A549 (cell line): Measurements from ENCODE around the gene ZNF816. TPM values are rescaled to one million over a fixed set of nuclear protein-coding genes. Genes with fewer than 3 reads are reported as not detected.

Source experiments
- ATAC-seq, 2 experiments: fragments of 200-7000 bp in 1 of 2; fragments of >200 bp in 1 of 2; cut with Nextera tagmentation in 1 of 2; cut with Tn5 transposase in 1 of 2; 3 replicates each; pipeline versions ENCODE4 v1.8.0 to v1.9.1; 2018 to 2020; ENCODE audit warnings: mild to moderate bottlenecking in 1 of 2, moderate library complexity in 1 of 2
- CTCF ChIA-PET: fragments of 300-600 bp; sonication (Branson Sonifier 250); formaldehyde crosslinking; extraction: SDS; loops from one replicate; lab custom pipeline; 2021; ENCODE audit warnings: antibody characterized with exemption, inconsistent platforms; lab: Yijun Ruan, JAX
- POLR2A ChIA-PET: fragments of 350-600 bp; formaldehyde crosslinking; extraction: SDS; loops from one replicate; lab custom pipeline; 2021; ENCODE audit warnings: antibody characterized with exemption, inconsistent platforms; lab: Yijun Ruan, JAX
- DNase-seq, 2 experiments: peaks; one replicate each; pipeline versions ENCODE4 v3.0.0 to v3.0.0-alpha.2; 2011 to 2016; ENCODE audit warnings: low read depth in 1 of 2, low spot score in 1 of 2
- FAIRE-seq: peaks from 2 replicates; lab custom pipeline; 2011; peaks lifted over from hg19 to GRCh38; lab: Jason Lieb, UNC
- H3K27ac ChIP-seq, 2 experiments: fragments of >200 bp; sonication (Bioruptor Twin); formaldehyde crosslinking; 3 replicates each; pipeline ENCODE4 v1.5.1; 2016 to 2017
- H3K4me1 ChIP-seq: fragments of >200 bp; sonication (Bioruptor Twin); formaldehyde crosslinking; 3 replicates; pipeline ENCODE4 v1.6.1; 2016
- H3K4me2 ChIP-seq: fragments of >200 bp; sonication (Bioruptor Twin); formaldehyde crosslinking; 3 replicates; pipeline ENCODE4 v1.6.1; 2016
- H3K4me3 ChIP-seq: fragments of >200 bp; sonication (Bioruptor Twin); formaldehyde crosslinking; 3 replicates; pipeline ENCODE4 v1.5.1; 2016
- H3K9me3 ChIP-seq: fragments of >200 bp; sonication (Bioruptor Twin); formaldehyde crosslinking; 3 replicates; pipeline ENCODE4 v1.6.1; 2016
- CBX8 ChIP-seq: fragments of 200-600 bp; sonication (generic); IDR thresholded peaks from 2 replicates; pipeline ENCODE4 v1.6.1; 2016
- CHD2 ChIP-seq: fragments of 150-350 bp; IDR thresholded peaks from 2 replicates; pipeline ENCODE4 v1.6.1; 2014; ENCODE audit warnings: low read length; ENCODE audit not compliant: partially characterized antibody
- EHF ChIP-seq: fragments of 250-450 bp; sonication (Bioruptor Pico); IDR thresholded peaks from 2 replicates; pipeline ENCODE4 v1.5.0; 2020; ENCODE audit warnings: mild to moderate bottlenecking
- ESRRA ChIP-seq: fragments of 150-350 bp; IDR thresholded peaks from 2 replicates; pipeline ENCODE4 v1.6.1; 2014; ENCODE audit warnings: mild to moderate bottlenecking, low read length, borderline replicate concordance
- FOSB ChIP-seq: fragments of 250-450 bp; sonication (Bioruptor Pico); IDR thresholded peaks from 2 replicates; pipeline ENCODE4 v1.5.0; 2020; ENCODE audit warnings: mild to moderate bottlenecking, moderate library complexity
- HOXB13 ChIP-seq: fragments of 250-450 bp; sonication (Bioruptor Pico); IDR thresholded peaks from 2 replicates; pipeline ENCODE4 v1.5.0; 2020; ENCODE audit warnings: low read depth, mild to moderate bottlenecking, moderate library complexity
- HOXB5 ChIP-seq: fragments of 250-450 bp; sonication (Bioruptor Pico); IDR thresholded peaks from 2 replicates; pipeline ENCODE4 v1.5.0; 2020; ENCODE audit warnings: mild to moderate bottlenecking, moderate library complexity
- NPAS2 ChIP-seq: fragments of 250-450 bp; sonication (Bioruptor Pico); IDR thresholded peaks from 2 replicates; pipeline ENCODE4 v1.8.0; 2022; ENCODE audit warnings: mild to moderate bottlenecking, moderate library complexity, borderline replicate concordance
- POLR2A ChIP-seq: IDR thresholded peaks from 2 replicates; pipeline ENCODE4 v1.6.1; 2012; ENCODE audit warnings: mild to moderate bottlenecking, low read length
- RAD21 ChIP-seq, 2 experiments: fragments of >200 bp in 1 of 2; sonication (Bioruptor Twin) in 1 of 2; formaldehyde crosslinking in 1 of 2; IDR thresholded peaks in 1 of 2; conservative IDR thresholded peaks in 1 of 2; 2 replicates in 1 of 2; 3 replicates in 1 of 2; pipeline ENCODE4 v1.6.1; 2012 to 2018; ENCODE audit warnings: inconsistent platforms in 1 of 2
- RNF2 ChIP-seq: fragments of 200-600 bp; sonication (generic); IDR thresholded peaks from 2 replicates; pipeline ENCODE4 v1.6.1; 2016; ENCODE audit warnings: low read depth, mild to moderate bottlenecking, antibody characterized with exemption, moderate library complexity, borderline replicate concordance
- SREBF2 ChIP-seq: fragments of 450-650 bp; IDR thresholded peaks from 2 replicates; pipeline ENCODE4 v1.6.1; 2014; ENCODE audit warnings: mild to moderate bottlenecking, moderate library complexity
- TFCP2L1 ChIP-seq: fragments of 250-450 bp; sonication (Bioruptor Pico); IDR thresholded peaks from 2 replicates; pipeline ENCODE4 v1.5.0; 2021; ENCODE audit warnings: mild to moderate bottlenecking
- TP53 ChIP-seq: fragments of 250-450 bp; sonication (Bioruptor Pico); IDR thresholded peaks from 2 replicates; pipeline ENCODE4 v1.5.0; 2021; ENCODE audit warnings: mild to moderate bottlenecking, moderate library complexity
- ZC3H11A ChIP-seq: fragments of 450-650 bp; IDR thresholded peaks from 2 replicates; pipeline ENCODE4 v1.6.1; 2014; ENCODE audit warnings: antibody characterized with exemption, mild to moderate bottlenecking
- WGBS: methylation state at CpG from one replicate; pipeline ENCODE4 v1.1.6; 2017; ENCODE audit errors: missing lambda C conversion rate; 5-methylcytosine and 5-hydroxymethylcytosine counted together
- polyA plus RNA-seq, 4 experiments: library from polyadenylated mRNA; depleted of rRNA in 3 of 4; stranded (reverse); fragments of >200 nt; fragmentation: RNase III in 1 of 4; extraction: RNeasy Plus Mini Kit Qiagen cat#74134 plus additional on column Dnase treatment in 1 of 4; gene quantifications; 2 replicates in 3 of 4; 3 replicates in 1 of 4; pipeline ENCODE4 v1.2.3, GENCODE V29; 2011 to 2017
- TF ChIP-seq, protein P1 (sequence below): fragments of 150-350 bp; IDR thresholded peaks from 2 replicates; pipeline ENCODE4 v1.6.1; 2014; ENCODE audit warnings: low read depth, mild to moderate bottlenecking, low read length
- TF ChIP-seq, protein P2 (sequence below): fragments of 250-450 bp; sonication (Bioruptor Pico); IDR thresholded peaks from 2 replicates; pipeline ENCODE4 v1.5.0; 2021; ENCODE audit warnings: mild to moderate bottlenecking, moderate library complexity, borderline replicate concordance
- TF ChIP-seq, protein P3 (sequence below): IDR thresholded peaks from 2 replicates; pipeline ENCODE4 v1.6.1; 2012
- TF ChIP-seq, protein P4 (sequence below): fragments of 250-450 bp; sonication (Bioruptor Pico); IDR thresholded peaks from 2 replicates; pipeline ENCODE4 v1.5.0; 2020; ENCODE audit warnings: low read depth, mild to moderate bottlenecking, moderate library complexity

Gene ZNF816
- polyA plus RNA-seq, 2 of the 4 experiments (the other 2 are of a cell fraction), result 0.05 to 0.09 TPM

DNA sequence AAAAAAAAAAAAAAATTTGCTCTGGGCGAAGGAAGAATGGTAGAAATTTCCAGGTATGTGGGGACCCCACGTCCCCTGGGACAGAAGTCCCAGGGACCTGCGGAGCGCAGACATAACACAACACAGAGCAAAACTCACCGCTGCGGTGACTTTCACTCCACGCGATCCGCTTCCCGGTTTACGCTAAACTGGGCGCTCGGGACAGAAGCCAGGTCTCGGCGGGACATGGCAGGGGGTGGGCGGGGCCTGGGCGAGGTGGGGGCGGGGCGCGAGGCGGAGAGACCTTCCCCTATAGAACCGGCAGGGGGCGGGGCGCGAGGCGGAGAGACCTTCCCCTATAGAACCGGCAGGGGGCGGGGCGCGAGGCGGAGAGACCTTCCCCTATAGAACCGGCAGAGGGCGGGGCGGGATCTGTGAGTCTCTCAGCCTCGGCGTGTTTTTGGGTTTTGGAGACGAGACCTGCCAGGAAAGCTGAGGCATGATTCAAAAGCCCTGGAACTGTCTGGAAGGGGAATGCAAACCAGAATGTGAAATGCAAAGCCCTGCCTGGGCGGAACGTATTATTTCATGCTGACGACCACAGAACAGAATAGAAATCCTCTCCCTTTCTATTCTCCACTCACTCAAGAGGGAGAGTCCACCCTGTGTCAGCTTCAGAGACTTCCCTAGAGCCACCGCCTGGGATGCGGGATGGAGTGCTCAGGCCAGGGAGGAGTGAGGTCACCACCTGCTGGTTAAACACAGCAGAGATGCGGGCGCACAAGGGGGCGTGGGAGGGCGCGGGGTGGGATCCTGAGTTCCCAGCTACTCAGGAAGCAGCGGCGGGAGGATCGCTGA, 30.9 kb upstream of the ZNF816 start:
- FAIRE-seq (no peak), DNase-seq (peak in 1 of 2 experiments; percentile 13), ATAC-seq (no peak)
- no peaks in the 10 kb centered on the region for H3K4me1 ChIP-seq
- CTCF ChIA-PET, result no interaction called here
- WGBS, result 50% methylated on average over 29 of the region's 50 CpGs
- H3K9me3 ChIP-seq, result peaks cover 74% of the 10 kb centered on the region
- H3K4me3 ChIP-seq, result no peak overlapping the region
- POLR2A ChIA-PET, result no interaction called here
- H3K4me2 ChIP-seq, result no peak overlapping the region
- H3K27ac ChIP-seq, result no peak overlapping the region
- no peak for TF ChIP-seq HOXB13
- no peak for TF ChIP-seq EHF
- TF ChIP-seq, protein P1, sequence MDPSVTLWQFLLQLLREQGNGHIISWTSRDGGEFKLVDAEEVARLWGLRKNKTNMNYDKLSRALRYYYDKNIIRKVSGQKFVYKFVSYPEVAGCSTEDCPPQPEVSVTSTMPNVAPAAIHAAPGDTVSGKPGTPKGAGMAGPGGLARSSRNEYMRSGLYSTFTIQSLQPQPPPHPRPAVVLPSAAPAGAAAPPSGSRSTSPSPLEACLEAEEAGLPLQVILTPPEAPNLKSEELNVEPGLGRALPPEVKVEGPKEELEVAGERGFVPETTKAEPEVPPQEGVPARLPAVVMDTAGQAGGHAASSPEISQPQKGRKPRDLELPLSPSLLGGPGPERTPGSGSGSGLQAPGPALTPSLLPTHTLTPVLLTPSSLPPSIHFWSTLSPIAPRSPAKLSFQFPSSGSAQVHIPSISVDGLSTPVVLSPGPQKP, result no peak
- TF ChIP-seq, protein P2, sequence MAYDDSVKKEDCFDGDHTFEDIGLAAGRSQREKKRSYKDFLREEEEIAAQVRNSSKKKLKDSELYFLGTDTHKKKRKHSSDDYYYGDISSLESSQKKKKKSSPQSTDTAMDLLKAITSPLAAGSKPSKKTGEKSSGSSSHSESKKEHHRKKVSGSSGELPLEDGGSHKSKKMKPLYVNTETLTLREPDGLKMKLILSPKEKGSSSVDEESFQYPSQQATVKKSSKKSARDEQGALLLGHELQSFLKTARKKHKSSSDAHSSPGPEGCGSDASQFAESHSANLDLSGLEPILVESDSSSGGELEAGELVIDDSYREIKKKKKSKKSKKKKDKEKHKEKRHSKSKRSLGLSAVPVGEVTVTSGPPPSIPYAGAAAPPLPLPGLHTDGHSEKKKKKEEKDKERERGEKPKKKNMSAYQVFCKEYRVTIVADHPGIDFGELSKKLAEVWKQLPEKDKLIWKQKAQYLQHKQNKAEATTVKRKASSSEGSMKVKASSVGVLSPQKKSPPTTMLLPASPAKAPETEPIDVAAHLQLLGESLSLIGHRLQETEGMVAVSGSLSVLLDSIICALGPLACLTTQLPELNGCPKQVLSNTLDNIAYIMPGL, result no peak
- no peak for TF ChIP-seq TP53 (CRISPR knock-in tag)

DNA sequence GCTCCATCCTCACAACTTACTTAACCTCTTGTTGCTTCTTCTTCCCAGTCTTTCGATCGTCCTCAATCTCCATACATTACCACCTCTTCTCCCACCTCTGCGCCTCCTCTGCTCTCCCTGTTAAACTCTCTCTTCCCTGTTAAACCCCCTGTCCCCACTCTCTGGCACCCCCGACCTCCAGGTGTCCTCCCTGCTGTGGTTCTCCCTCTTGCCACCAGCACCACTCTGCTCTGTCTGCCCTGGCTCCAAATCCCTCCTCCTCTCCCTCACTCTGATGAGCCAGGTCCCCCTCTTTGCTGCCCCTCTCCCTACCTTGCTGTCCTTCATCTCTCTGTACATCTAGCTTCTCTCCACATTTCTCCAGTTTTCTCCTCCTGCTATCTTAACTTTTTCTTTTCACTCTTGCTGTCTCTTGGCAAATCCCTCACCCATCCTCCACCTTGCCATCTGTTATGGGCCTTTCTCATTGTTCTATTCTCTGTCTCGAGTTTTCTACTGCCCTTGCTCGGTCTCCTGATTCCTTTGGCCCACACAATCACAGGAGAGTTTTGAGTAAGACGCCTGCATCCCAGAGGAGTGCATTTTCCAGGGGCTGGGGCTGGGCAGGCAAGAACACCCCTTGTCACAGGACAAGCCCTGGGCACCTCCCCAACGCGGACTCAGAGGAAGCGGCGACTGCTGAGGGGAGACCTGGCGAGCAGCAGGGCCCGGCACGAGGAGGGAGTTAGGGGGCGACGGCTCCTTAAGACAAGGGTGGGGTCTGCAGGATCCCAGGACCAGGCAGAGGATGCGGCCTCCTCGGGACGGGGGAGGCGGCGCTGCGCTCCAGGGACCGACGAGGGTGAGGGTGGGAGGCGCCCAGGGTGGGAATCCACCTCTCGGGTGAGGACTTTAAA, 29.7 kb upstream of the ZNF816 start:
- H3K4me2 ChIP-seq, result no peak overlapping the region
- DNase-seq, result no peak
- ChIA-PET POLR2A (no interaction called here), CTCF (no interaction called here)
- H3K4me1 ChIP-seq, result no peaks in the 10 kb centered on the region
- no peak overlapping the region for H3K4me3 ChIP-seq
- 57% methylated on average over 23 of the region's 26 CpGs for WGBS
- no peak overlapping the region for H3K27ac ChIP-seq
- TF ChIP-seq SREBF2, result no peak
- no peak for TF ChIP-seq CBX8
- TF ChIP-seq RNF2, result no peak
- no peak for TF ChIP-seq FOSB
- TF ChIP-seq ESRRA, result no peak
- TF ChIP-seq, protein P3, sequence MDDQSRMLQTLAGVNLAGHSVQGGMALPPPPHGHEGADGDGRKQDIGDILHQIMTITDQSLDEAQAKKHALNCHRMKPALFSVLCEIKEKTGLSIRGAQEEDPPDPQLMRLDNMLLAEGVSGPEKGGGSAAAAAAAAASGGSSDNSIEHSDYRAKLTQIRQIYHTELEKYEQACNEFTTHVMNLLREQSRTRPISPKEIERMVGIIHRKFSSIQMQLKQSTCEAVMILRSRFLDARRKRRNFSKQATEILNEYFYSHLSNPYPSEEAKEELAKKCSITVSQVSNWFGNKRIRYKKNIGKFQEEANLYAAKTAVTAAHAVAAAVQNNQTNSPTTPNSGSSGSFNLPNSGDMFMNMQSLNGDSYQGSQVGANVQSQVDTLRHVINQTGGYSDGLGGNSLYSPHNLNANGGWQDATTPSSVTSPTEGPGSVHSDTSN, result no peak
- TF ChIP-seq, protein P4, sequence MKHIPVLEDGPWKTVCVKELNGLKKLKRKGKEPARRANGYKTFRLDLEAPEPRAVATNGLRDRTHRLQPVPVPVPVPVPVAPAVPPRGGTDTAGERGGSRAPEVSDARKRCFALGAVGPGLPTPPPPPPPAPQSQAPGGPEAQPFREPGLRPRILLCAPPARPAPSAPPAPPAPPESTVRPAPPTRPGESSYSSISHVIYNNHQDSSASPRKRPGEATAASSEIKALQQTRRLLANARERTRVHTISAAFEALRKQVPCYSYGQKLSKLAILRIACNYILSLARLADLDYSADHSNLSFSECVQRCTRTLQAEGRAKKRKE (CRISPR knock-in tag), result no peak
- TF ChIP-seq ZC3H11A, result no peak
- TF ChIP-seq CHD2, result no peak
- no peak for TF ChIP-seq RAD21 (conservative IDR thresholded peaks at IDR 0.05 in 1 of 2, IDR thresholded peaks at IDR 0.05 in 1 of 2)
- no peak for TF ChIP-seq HOXB13
- no peak for TF ChIP-seq NPAS2 (CRISPR knock-in tag)
- TF ChIP-seq HOXB5 (CRISPR knock-in tag), result no peak
- no peak for TF ChIP-seq TFCP2L1
- no peak for TF ChIP-seq POLR2A
- no peak for FAIRE-seq
- H3K9me3 ChIP-seq, result peaks cover 76% of the 10 kb centered on the region
- ATAC-seq, result no peak
